Brain microvascular endothelial cell (primary cell): ENCODE measurements around the gene KCNH1.

Experiments
- DNase-seq: peaks from one replicate; pipeline ENCODE4 v3.0.0-alpha.2; 2020
- H3K27ac ChIP-seq: fragments of 250-450 bp; sonication (Bioruptor Pico); 2 replicates; pipeline ENCODE4 v1.5.1; 2020; ENCODE audit warnings: mild to moderate bottlenecking, moderate library complexity
- H3K27me3 ChIP-seq: fragments of 250-450 bp; sonication (Bioruptor Pico); replicated peaks from 2 replicates; pipeline ENCODE4 v1.5.1; 2020; ENCODE audit warnings: mild to moderate bottlenecking
- H3K36me3 ChIP-seq: fragments of 250-450 bp; sonication (Bioruptor Pico); replicated peaks from 2 replicates; pipeline ENCODE4 v1.5.1; 2020; ENCODE audit warnings: mild to moderate bottlenecking
- H3K4me3 ChIP-seq: 2 replicates; pipeline ENCODE4 v1.5.1; 2011; ENCODE audit warnings: low read depth, mild to moderate bottlenecking, control low read depth, low read length, moderate library complexity
- in situ Hi-C: cut with HindIII; loops from 2 replicates; pipeline ENCODE4 v1.10.0; 2017; ENCODE audit warnings: low sequenced_read_pairs, low pct_ligation_motif_present
- TF ChIP-seq, protein P1 (sequence below): IDR thresholded peaks from 2 replicates; pipeline ENCODE4 v1.5.1; 2011; ENCODE audit warnings: low read depth, mild to moderate bottlenecking, moderate library complexity, low read length, control low read depth, inconsistent platforms; ENCODE audit errors: missing control alignments

Gene KCNH1

DNA sequence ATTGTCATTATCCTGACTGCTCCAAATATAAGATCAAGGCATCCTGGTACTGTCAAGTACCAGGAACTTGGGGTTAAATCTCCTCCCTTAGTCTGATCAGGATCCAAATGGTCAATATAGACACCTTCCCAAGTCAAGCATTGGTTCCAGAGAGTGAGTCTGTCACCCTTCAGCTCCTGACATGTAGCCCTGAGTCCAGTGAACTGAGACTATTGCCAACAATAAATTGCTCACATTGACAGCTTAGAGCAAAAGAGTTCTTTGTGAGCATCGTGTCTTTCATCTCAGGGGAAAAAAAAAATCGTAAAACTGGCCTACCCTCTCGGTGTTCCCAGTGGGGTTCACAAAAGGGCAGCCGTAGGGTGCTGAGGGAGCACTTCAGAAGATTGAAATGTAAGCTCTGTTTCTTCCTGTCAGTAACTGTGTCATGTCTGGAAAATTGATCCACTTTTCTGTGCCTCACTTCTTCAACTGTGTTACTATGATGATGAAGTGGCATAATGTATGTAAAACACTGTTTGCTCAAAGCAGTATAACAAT is 228.5 kb downstream of the KCNH1 start:
- in situ Hi-C loops: no loop called here
- DNase-seq: no peak
- no peaks in the 10 kb centered on the region for H3K27me3 ChIP-seq
- H3K4me3 ChIP-seq: no peak overlapping the region
- H3K36me3 ChIP-seq: no peaks in the 10 kb centered on the region
- TF ChIP-seq, protein P1, sequence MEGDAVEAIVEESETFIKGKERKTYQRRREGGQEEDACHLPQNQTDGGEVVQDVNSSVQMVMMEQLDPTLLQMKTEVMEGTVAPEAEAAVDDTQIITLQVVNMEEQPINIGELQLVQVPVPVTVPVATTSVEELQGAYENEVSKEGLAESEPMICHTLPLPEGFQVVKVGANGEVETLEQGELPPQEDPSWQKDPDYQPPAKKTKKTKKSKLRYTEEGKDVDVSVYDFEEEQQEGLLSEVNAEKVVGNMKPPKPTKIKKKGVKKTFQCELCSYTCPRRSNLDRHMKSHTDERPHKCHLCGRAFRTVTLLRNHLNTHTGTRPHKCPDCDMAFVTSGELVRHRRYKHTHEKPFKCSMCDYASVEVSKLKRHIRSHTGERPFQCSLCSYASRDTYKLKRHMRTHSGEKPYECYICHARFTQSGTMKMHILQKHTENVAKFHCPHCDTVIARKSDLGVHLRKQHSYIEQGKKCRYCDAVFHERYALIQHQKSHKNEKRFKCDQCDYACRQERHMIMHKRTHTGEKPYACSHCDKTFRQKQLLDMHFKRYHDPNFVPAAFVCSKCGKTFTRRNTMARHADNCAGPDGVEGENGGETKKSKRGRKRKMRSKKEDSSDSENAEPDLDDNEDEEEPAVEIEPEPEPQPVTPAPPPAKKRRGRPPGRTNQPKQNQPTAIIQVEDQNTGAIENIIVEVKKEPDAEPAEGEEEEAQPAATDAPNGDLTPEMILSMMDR: no peak
- H3K27ac ChIP-seq: no peak overlapping the region

DNA sequence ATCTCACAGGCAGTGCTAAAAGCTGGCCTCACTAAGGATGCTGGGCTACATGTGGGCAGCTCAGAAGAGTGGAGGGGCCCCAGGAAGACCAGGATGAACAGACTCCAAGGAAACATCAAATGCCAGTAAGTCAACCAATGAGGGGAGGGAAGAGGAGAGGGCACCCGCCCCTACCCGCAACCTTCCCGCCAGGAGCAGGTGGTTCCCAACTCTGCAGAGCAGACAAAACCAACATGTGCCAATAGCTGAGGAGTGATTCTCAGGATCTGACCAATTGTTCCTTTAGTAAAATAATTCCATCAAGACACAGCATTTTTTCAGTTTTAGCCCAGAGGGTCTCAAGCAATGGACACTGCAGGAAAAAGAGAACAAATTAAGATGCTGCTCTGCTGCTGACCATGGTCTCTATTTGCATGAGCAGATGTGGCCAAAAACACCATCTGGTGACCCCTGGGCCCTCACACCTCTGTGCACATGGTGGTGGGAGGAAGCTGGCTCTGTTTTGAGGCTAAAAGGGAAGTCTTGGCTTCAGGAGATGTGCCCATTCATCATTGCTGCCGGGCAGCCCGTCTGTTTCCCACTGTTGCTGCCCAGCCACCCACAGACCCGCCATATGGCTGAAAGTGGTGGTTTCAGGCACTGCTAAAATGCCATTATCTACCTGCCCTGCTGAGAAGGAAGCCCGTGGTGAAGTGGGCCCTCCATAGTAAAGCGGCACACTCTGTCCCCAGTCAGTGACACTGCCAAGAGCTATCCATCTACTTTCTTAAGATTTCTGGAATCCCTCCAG is 231.8 kb downstream of the KCNH1 start:
- H3K4me3 ChIP-seq: no peak overlapping the region
- no peaks in the 10 kb centered on the region for H3K27me3 ChIP-seq
- H3K27ac ChIP-seq: no peak overlapping the region
- TF ChIP-seq, protein P1: no peak
- in situ Hi-C loops: no loop called here
- no peaks in the 10 kb centered on the region for H3K36me3 ChIP-seq
- no peak for DNase-seq

DNA sequence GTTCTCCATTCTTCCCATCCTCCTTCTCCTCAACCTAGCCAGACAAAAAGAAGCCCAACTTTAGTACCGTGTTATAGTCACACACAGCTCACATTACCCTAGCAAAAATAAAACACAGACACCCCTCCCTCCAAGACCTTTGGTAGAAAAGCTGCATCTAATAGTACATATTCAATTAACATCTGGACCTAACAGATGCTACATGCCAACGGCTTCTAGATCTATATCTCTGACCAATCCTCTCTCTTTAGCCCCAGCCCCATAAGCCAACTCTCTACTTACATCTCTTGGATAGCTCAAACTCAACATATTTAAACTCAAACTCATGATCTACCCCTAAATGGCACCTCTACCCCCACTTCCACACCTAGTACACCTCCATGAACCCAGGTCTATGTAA is 233.1 kb downstream of the KCNH1 start:
- Histone ChIP-seq H3K4me3 (no peak overlapping the region), H3K27ac (no peak overlapping the region), H3K36me3 (no peaks in the 10 kb centered on the region), H3K27me3 (no peaks in the 10 kb centered on the region)
- DNase-seq: no peak
- TF ChIP-seq, protein P1: no peak
- in situ Hi-C loops: no loop called here

DNA sequence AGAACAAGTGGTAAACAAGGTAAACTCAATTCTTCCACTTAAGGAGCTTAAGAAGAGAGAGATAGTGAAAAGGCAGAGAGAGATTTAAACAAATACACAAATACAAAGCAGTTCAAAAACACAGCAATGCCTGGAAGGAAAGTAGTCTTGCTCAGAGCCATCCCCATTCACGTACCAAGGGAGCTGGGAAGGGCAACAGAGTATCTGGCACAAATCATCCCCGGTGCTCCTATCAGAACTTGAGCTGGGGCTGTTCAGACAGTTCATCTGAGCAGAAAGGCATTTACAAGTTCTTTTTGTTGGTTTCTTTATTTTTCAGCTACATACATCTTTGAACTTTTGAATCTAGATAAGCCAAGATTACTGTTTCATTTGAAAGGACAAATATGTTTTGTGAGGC is 233.9 kb downstream of the KCNH1 start:
- no peaks in the 10 kb centered on the region for H3K36me3 ChIP-seq
- TF ChIP-seq, protein P1: no peak
- DNase-seq: no peak
- no peaks in the 10 kb centered on the region for H3K27me3 ChIP-seq
- no peak overlapping the region for H3K27ac ChIP-seq
- in situ Hi-C loops: no loop called here
- H3K4me3 ChIP-seq: no peak overlapping the region

DNA sequence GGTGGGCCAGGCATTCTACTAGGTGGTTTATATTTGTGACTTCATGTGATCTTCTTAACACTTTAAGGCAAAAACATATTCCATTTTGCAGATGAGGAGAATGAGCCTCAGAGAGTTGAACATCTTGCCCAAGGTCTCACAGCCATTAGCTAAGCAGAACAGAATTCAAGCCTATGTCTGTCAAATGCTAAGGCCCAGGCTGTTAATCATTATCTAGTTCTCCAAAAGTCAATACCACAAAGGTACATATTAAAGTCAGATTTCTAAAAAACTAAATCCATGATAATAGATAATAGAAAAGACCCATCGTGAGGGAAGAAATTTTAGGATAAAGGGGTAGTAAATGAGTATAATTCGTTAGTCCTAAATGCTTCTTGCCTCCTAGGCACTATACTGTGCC is 234.3 kb downstream of the KCNH1 start:
- no peak for DNase-seq
- H3K27me3 ChIP-seq: no peaks in the 10 kb centered on the region
- in situ Hi-C loops: no loop called here
- H3K27ac ChIP-seq: no peak overlapping the region
- TF ChIP-seq, protein P1: no peak
- H3K4me3 ChIP-seq: no peak overlapping the region
- H3K36me3 ChIP-seq: no peaks in the 10 kb centered on the region
